CD4-positive, CD25-positive, alpha-beta regulatory T cell (primary cell): ENCODE results near the gene BCKDHA. TPM values are rescaled to one million over a fixed set of nuclear protein-coding genes. Genes with fewer than 3 reads are reported as not detected.

Experiments
- ATAC-seq, 2 donors: fragments of 150-1000 bp; cut with Tn5 transposase; one replicate each; pipeline ENCODE4 v1.10.0; 2021; ENCODE audit warnings: low read depth in 2 of 2, moderate number of reproducible peaks in 2 of 2, moderate library complexity in 1 of 2
- DNase-seq, 3 donors: peaks; one replicate each; pipeline versions ENCODE4 v3.0.0 to v3.0.0-alpha.2; 2012 to 2022; ENCODE audit warnings: mixed read lengths in 1 of 3
- H3K27ac ChIP-seq: one replicate; pipeline ENCODE4 v1.7.0; 2013; ENCODE audit warnings: mild to moderate bottlenecking, low read length; ENCODE audit not compliant: insufficient read depth, poor library complexity, severe bottlenecking
- H3K27me3 ChIP-seq: one replicate; pipeline ENCODE4 v1.7.0; 2013; ENCODE audit warnings: low read length; ENCODE audit not compliant: control insufficient read depth, insufficient read depth
- H3K36me3 ChIP-seq: one replicate; pipeline ENCODE4 v1.7.0; 2013; ENCODE audit warnings: mild to moderate bottlenecking, low read length, moderate library complexity; ENCODE audit not compliant: control insufficient read depth, insufficient read depth
- H3K4me1 ChIP-seq: 2 replicates; pipeline ENCODE4 v1.7.0; 2013; ENCODE audit warnings: mild to moderate bottlenecking, low read length; ENCODE audit not compliant: insufficient read depth, control insufficient read depth, poor library complexity, severe bottlenecking
- H3K4me3 ChIP-seq: one replicate; pipeline ENCODE4 v1.7.0; 2013; ENCODE audit warnings: low read depth, mild to moderate bottlenecking, low read length, moderate library complexity
- H3K9me3 ChIP-seq, 2 experiments: 1 replicate in 1 of 2; 2 replicates in 1 of 2; pipeline ENCODE4 v1.7.0; 2013; ENCODE audit warnings: low read length in 2 of 2, mild to moderate bottlenecking in 1 of 2, moderate library complexity in 1 of 2; ENCODE audit not compliant: control insufficient read depth in 2 of 2
- H3K27ac Mint-ChIP-seq, 3 donors: one replicate each; pipeline ENCODE4 v1.8.0; 2020 to 2022; ENCODE audit warnings: mild to moderate bottlenecking in 3 of 3, mixed read lengths in 3 of 3, moderate library complexity in 2 of 3
- H3K27me3 Mint-ChIP-seq: one replicate; pipeline ENCODE4 v1.8.0; 2022; ENCODE audit warnings: mild to moderate bottlenecking, mixed read lengths
- H3K36me3 Mint-ChIP-seq: one replicate; pipeline ENCODE4 v1.8.0; 2020; ENCODE audit warnings: mixed read lengths
- H3K4me1 Mint-ChIP-seq, 4 donors: one replicate each; pipeline ENCODE4 v1.8.0; 2020 to 2022; ENCODE audit warnings: mixed read lengths in 4 of 4, mild to moderate bottlenecking in 1 of 4
- H3K4me3 Mint-ChIP-seq, 4 donors: one replicate each; pipeline ENCODE4 v1.8.0; 2020 to 2022; ENCODE audit warnings: mild to moderate bottlenecking in 4 of 4, mixed read lengths in 4 of 4, moderate library complexity in 3 of 4
- H3K9me3 Mint-ChIP-seq, 7 donors: one replicate each; pipeline ENCODE4 v1.8.0; 2020 to 2022; ENCODE audit warnings: mixed read lengths in 7 of 7, mild to moderate bottlenecking in 3 of 7, moderate library complexity in 2 of 7
- polyA plus RNA-seq, 4 donors: library from polyadenylated mRNA; unstranded; fragments of 300-500 nt; fragmentation: Illumina TruSeq; gene quantifications; one replicate each; pipeline ENCODE4 v1.2.3, GENCODE V29; 2021
- total RNA-seq: library from RNA; stranded (reverse); gene quantifications from one replicate; pipeline ENCODE4 v1.2.3, GENCODE V29; 2022

Gene BCKDHA
- total and polyA plus RNA-seq, 5 donors from 2014 or later = 14.3 to 66.0 (median 60.6) TPM

DNA sequence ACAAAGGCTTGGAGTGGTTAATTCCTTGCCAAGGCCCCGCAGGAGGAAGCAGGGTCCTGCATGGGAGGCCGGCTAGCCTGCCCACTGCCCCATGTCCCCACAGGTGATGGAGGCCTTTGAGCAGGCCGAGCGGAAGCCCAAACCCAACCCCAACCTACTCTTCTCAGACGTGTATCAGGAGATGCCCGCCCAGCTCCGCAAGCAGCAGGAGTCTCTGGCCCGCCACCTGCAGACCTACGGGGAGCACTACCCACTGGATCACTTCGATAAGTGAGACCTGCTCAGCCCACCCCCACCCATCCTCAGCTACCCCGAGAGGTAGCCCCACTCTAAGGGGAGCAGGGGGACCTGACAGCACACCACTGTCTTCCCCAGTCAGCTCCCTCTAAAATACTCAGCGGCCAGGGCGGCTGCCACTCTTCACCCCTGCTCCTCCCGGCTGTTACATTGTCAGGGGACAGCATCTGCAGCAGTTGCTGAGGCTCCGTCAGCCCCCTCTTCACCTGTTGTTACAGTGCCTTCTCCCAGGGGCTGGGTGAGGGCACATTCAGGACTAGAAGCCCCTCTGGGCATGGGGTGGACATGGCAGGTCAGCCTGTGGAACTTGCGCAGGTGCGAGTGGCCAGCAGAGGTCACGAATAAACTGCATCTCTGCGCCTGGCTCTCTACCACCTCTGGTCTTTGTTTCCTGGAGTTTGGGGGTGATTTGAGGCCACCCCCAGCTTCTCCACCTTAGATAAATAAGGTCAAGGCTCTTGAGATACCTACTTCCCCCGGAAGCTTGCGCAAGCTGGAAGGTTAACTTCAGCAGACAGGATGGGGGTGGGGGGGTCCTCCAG is 26.9 kb downstream of the BCKDHA start:
- no peaks in the 10 kb centered on the region for H3K27me3 ChIP-seq
- no peak overlapping the region for H3K4me3 ChIP-seq
- H3K36me3 Mint-ChIP-seq = peaks cover 14% of the 10 kb centered on the region
- peaks cover 0 to 29% (median 5%) of the 10 kb centered on the region in 4 donors for H3K4me1 Mint-ChIP-seq
- peaks cover 13% of the 10 kb centered on the region for H3K4me1 ChIP-seq
- H3K4me3 Mint-ChIP-seq = no peak overlapping the region
- H3K36me3 ChIP-seq = peaks cover 39% of the 10 kb centered on the region
- ATAC-seq (no peak), DNase-seq (peak in 1 of 3 donors; percentile 46)
- peak overlapping the region in 1 of 3 donors; percentile 31 for H3K27ac Mint-ChIP-seq
- no peaks in the 10 kb centered on the region for H3K9me3 ChIP-seq
- no peak overlapping the region for H3K27ac ChIP-seq
- H3K27me3 Mint-ChIP-seq = no peaks in the 10 kb centered on the region
- H3K9me3 Mint-ChIP-seq = peaks cover 0 to 2% (median 0%) of the 10 kb centered on the region in 7 donors

DNA sequence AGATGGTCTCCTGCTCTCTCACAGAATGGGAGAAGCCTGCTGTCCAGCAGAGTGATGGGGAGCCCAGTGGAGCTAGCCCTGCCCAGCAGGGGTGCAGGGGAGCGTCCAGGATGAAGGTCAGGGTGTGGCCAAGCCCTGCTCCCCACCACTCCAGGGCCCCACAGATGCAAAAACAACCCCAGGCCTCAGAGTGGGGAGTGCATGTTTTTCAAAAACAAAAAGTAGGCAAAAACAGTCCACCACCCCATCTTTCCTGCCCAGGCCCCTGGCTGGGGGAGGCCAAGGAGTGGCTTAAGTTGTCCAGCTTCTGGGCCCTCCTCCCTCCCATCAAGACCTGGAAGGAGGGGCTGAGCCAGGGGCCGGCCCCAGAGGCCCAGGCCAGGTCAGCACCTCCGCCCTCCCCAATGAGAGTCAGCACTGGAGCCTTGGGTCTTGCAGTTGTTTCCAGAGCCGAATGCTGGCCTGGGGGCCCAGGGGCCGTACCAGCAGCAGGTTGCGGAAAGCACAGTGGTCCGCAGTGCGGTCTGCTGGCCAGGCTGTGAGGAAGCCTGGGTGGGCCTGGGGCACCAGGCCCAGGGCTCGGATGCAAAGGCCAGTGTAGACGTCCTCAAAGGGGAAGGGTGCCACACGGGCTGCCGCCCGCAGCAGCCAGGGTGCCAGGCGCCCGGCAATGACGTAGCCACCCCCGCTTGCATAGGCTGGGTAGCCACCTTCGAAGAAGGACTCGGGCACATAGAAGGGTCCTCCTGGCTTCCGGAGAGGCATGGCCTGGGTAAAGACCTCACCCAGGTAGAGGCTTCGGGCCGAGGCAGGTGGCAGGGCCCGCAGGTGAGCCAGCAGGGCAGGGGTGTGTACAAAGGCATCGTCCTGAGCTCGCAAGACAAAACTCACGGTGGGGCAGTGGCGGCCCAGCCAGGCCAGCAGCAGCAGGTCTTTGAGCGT is 27.8 kb downstream of the BCKDHA start:
- no peak for ATAC-seq
- Mint-ChIP-seq H3K36me3 (peaks cover 14% of the 10 kb centered on the region), H3K27ac (peak overlapping the region in 2 of 3 donors; percentile 56 to 65), H3K4me3 (peak overlapping the region in 2 of 4 donors; percentile 17 to 28), H3K9me3 (peaks cover 0 to 2% (median 0%) of the 10 kb centered on the region in 7 donors), H3K27me3 (no peaks in the 10 kb centered on the region), H3K4me1 (peaks cover 0 to 29% (median 5%) of the 10 kb centered on the region in 4 donors)
- no peak for DNase-seq
- H3K27me3 ChIP-seq = no peaks in the 10 kb centered on the region
- H3K4me1 ChIP-seq = peaks cover 13% of the 10 kb centered on the region
- no peak overlapping the region for H3K4me3 ChIP-seq
- H3K9me3 ChIP-seq = no peaks in the 10 kb centered on the region
- no peak overlapping the region for H3K27ac ChIP-seq
- peaks cover 32% of the 10 kb centered on the region for H3K36me3 ChIP-seq

DNA sequence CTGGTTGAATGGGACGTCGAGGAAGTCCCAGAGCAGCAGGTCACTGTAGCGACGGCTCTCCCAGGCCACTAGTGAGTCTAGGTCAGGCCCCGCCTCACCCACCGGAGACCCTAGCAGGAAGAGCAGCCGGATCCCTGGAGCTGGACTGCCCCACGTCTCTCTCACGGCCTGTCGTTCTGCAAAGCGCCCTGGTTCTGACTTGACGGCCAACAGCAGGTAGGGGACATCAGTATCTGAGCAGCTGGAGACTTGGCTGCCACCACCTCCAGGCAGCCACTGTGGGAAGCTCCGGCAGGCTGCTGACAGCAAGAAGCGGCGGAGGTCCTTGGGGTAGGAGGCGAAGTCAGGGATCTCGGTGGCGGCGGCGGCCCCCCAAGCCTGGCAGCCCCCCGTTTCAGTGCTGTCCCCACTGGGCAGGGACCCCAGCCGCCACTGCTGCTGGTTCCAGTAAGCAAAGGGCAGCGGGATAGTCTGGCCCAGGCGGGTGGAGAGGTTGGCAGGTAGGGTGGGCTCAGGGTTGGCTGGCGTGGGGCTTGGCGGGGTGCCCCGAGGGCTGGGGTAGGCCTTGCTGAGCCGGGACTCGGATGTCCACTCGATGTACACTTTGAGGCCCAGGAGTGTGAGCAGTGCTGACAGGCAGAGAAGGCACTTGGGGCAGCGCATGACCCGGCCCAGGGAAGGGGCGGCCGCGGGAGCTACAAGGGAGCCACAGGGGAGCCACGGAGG is 28.7 kb downstream of the BCKDHA start:
- H3K36me3 ChIP-seq = peaks cover 26% of the 10 kb centered on the region
- ATAC-seq = no peak
- H3K9me3 ChIP-seq = no peaks in the 10 kb centered on the region
- H3K27me3 Mint-ChIP-seq = no peaks in the 10 kb centered on the region
- no peak for DNase-seq
- H3K4me3 ChIP-seq = no peak overlapping the region
- H3K36me3 Mint-ChIP-seq = peaks cover 7% of the 10 kb centered on the region
- peak overlapping the region in 1 of 3 donors; percentile 65 for H3K27ac Mint-ChIP-seq
- no peaks in the 10 kb centered on the region for H3K27me3 ChIP-seq
- H3K4me1 Mint-ChIP-seq = peaks cover 0 to 29% (median 5%) of the 10 kb centered on the region in 4 donors
- H3K9me3 Mint-ChIP-seq = peaks cover 0 to 2% (median 0%) of the 10 kb centered on the region in 7 donors
- peaks cover 13% of the 10 kb centered on the region for H3K4me1 ChIP-seq
- no peak overlapping the region for H3K27ac ChIP-seq
- peak overlapping the region in 2 of 4 donors; percentile 28 to 32 for H3K4me3 Mint-ChIP-seq

DNA sequence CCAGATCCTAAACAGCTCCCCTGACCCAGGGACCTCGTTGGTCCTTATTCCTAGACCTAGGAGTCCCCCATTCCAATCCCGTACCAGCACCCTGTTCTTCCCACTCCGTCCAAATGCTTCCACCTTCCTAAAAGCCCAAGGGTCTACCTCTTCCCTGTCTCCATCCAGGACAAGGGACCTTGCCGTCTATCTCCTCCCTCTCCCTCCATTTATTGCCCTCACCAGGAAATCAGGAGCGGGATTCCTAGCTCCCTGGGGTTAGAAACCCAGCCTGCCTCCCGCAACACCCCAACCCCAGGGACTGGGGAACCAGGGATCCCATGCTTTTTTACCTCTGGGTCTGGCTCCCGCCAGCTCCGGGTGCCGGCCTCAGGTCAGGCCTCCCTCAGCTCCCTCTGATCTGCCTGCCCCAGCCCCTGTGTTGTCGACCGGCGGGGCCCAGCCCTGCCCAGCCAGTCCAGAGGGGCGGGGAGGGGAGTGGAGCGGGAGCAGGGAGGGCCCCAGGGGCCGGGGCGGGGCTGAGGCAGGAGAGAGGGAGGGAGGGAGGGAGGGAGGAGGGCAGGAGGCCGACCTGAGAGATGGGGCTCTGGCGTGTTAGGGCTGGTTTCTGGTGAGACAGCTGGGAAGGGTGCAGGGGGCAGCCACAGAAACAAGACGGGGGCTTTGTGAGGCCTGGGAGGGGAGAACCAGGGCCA is 29.5 kb downstream of the BCKDHA start, which contains the start of gene B3GNT8:
TSS of gene B3GNT8 (minus strand) at position 423 of the 695 bp plus-strand sequence. CDS start 596 bp downstream, outside the sequence.
- Histone ChIP-seq H3K9me3 (no peaks in the 10 kb centered on the region), H3K4me1 (peaks cover 13% of the 10 kb centered on the region), H3K27ac (peak within 1 kb of the TSS; percentile 56), H3K36me3 (peaks cover 25% of the 10 kb centered on the region), H3K27me3 (no peaks in the 10 kb centered on the region), H3K4me3 (peak within 1 kb of the TSS; percentile 32)
- peak within 1 kb of the TSS; percentile 93 to 99 (median 94) for H3K27ac Mint-ChIP-seq
- peak in 2 of 3 donors; percentile 14 to 60 for DNase-seq
- no peaks in the 10 kb centered on the region for H3K27me3 Mint-ChIP-seq
- H3K4me1 Mint-ChIP-seq = peaks cover 0 to 27% (median 5%) of the 10 kb centered on the region in 4 donors
- ATAC-seq = peak; percentile 25 to 28
- H3K36me3 Mint-ChIP-seq = peaks cover 8% of the 10 kb centered on the region
- H3K9me3 Mint-ChIP-seq = no peaks in the 10 kb centered on the region
- H3K4me3 Mint-ChIP-seq = peak within 1 kb of the TSS; percentile 78 to 88 (median 84)

DNA sequence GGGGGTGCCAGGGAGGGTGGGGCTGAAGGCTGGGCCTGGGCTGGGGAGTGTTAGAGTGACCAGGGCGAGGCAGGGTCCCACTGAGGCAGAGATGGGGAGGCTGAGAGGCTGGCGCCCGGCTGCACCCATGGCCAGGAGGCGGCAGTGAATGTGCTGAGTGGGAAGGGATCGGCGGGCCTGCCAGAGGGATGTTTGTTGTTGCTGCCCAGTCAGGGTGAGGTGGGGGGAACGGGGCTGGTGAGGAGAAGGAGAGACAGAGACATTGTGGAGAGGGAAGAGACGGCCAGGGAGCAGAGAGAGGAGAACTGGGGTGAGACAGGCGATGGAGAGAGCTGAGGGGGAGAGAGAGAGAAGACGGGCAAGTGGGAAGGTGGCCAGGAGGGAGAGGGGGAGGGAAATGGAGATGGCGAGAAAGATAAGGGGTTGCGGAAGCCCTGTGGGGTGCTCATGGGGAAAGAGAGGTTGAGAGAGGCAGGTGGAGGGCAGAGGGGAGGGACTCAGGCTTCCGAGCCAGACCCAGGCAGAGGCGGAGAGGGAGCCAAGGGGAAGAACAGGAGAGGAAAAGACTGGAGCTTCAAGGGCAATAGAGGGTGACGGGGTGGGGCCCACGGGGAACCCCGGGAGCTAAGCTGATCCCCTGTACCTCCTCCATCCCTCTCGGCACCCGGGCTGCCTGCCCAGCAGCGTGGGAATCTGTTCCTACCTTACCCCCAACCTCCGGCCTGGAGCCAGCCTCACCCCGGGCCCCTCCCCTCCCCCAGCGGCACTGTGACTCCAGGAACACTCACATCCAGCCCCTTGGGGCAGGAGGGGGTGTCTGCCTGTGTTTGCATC is 30.2 kb downstream of the BCKDHA start:
- no peaks in the 10 kb centered on the region for H3K9me3 ChIP-seq
- Mint-ChIP-seq H3K4me3 (peak overlapping the region; percentile 78 to 88 (median 84)), H3K36me3 (peaks cover 15% of the 10 kb centered on the region), H3K27me3 (no peaks in the 10 kb centered on the region), H3K27ac (peak overlapping the region; percentile 93 to 99 (median 94)), H3K9me3 (no peaks in the 10 kb centered on the region), H3K4me1 (peaks cover 0 to 27% (median 5%) of the 10 kb centered on the region in 4 donors)
- peak overlapping the region; percentile 56 for H3K27ac ChIP-seq
- ATAC-seq = peak; percentile 16 to 29
- peak; percentile 14 to 42 (median 23) for DNase-seq
- peaks cover 13% of the 10 kb centered on the region for H3K4me1 ChIP-seq
- peaks cover 25% of the 10 kb centered on the region for H3K36me3 ChIP-seq
- H3K4me3 ChIP-seq = peak overlapping the region; percentile 32
- H3K27me3 ChIP-seq = no peaks in the 10 kb centered on the region

DNA sequence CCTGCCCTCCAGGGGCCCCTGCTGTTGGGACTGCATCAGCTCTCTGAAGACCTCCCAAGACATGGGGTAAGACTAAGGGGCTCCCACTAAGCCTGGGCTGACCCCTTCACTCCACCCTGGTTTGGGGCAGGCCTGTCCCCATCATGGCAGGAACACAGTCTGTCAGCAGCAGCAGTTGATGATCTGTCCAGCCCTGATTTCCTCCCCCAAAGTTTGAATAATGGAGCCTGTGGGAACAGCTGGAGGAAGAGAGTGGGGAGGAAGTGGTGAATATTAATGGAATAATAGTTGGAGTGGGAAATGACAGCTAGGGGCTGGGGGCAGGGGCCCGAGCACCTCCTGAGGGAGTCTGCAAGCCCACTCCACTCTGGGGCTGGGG is 30.9 kb downstream of the BCKDHA start:
- no peaks in the 10 kb centered on the region for H3K27me3 ChIP-seq
- H3K4me1 Mint-ChIP-seq = peaks cover 0 to 27% (median 5%) of the 10 kb centered on the region in 4 donors
- no peaks in the 10 kb centered on the region for H3K27me3 Mint-ChIP-seq
- no peak overlapping the region for H3K4me3 ChIP-seq
- H3K27ac ChIP-seq = peak overlapping the region; percentile 56
- DNase-seq (no peak), ATAC-seq (no peak)
- no peaks in the 10 kb centered on the region for H3K9me3 Mint-ChIP-seq
- H3K36me3 ChIP-seq = peaks cover 27% of the 10 kb centered on the region
- no peaks in the 10 kb centered on the region for H3K9me3 ChIP-seq
- H3K4me1 ChIP-seq = peaks cover 13% of the 10 kb centered on the region
- peak overlapping the region in 2 of 3 donors; percentile 36 to 93 for H3K27ac Mint-ChIP-seq
- peak overlapping the region; percentile 43 to 59 (median 48) for H3K4me3 Mint-ChIP-seq
- peaks cover 16% of the 10 kb centered on the region for H3K36me3 Mint-ChIP-seq
